Kidney tubule cell (primary cell): ENCODE data around the gene PYM1.
"Not testable (repeated sequence)": the region's sequence is repeated elsewhere in the genome, so short reads cannot be mapped to it uniquely, and the experiment has no call there.

Experiments used
- DNase-seq: peaks from one replicate; pipeline ENCODE4 v3.0.0-alpha.2; 2018; ENCODE audit warnings: low spot score

PYM1 gene

GRCh38 chr12:55909513-55909884 is 18.2 kb downstream of the PYM1 start:
- no peak for DNase-seq

GRCh38 chr12:55908726-55909512 is 18.8 kb downstream of the PYM1 start:
- DNase-seq: no peak

GRCh38 chr12:55906056-55906455 is 21.6 kb downstream of the PYM1 start:
- no peak for DNase-seq

GRCh38 chr12:55901881-55902490 is 25.7 kb downstream of the PYM1 start:
- DNase-seq: no peak

GRCh38 chr12:55899082-55899481 is 28.6 kb downstream of the PYM1 start:
- no peak for DNase-seq

GRCh38 chr12:55893723-55894122 is 34.0 kb downstream of the PYM1 start:
- no peak for DNase-seq

- DNase-seq: no peak
These were observed 36.4 kb downstream of the PYM1 start for GRCh38 chr12:55891310-55891709.

- DNase-seq: no peak
These were observed 42.6 kb downstream of the PYM1 start for GRCh38 chr12:55885113-55885512.

- DNase-seq: no peak
These were observed 49.9 kb downstream of the PYM1 start for GRCh38 chr12:55877824-55878223.

GRCh38 chr12:55875704-55876467 is 51.8 kb downstream of the PYM1 start:
- DNase-seq: no peak

GRCh38 chr12:55874443-55874842 is 53.3 kb downstream of the PYM1 start:
- no peak for DNase-seq

- DNase-seq: not testable (repeated sequence)
These were observed 61.2 kb downstream of the PYM1 start for GRCh38 chr12:55866454-55867004.

- DNase-seq: no peak
These were observed 62.4 kb downstream of the PYM1 start for GRCh38 chr12:55865327-55865726.

- DNase-seq: not testable (repeated sequence)
These were observed 64.8 kb downstream of the PYM1 start for GRCh38 chr12:55862931-55863330.

- no peak for DNase-seq
These were observed 65.4 kb downstream of the PYM1 start for GRCh38 chr12:55862286-55862685.

GRCh38 chr12:55861871-55862270 is 65.8 kb downstream of the PYM1 start:
- DNase-seq: no peak

- no peak for DNase-seq
These were observed 66.3 kb downstream of the PYM1 start for GRCh38 chr12:55861396-55861795.

GRCh38 chr12:55852740-55853139 is 75.0 kb downstream of the PYM1 start:
- DNase-seq: no peak
